Rectal smooth muscle tissue (tissue), 1 donor: ENCODE data around the gene ADGRG6.

Experiments
- H3K27ac ChIP-seq: one replicate; pipeline ENCODE4 v1.7.0; 2013; ENCODE audit warnings: low read depth, low read length, inconsistent platforms
- H3K27me3 ChIP-seq: one replicate; pipeline ENCODE4 v1.7.0; 2013; ENCODE audit warnings: low read length; ENCODE audit not compliant: control insufficient read depth, insufficient read depth
- H3K36me3 ChIP-seq: one replicate; pipeline ENCODE4 v1.7.0; 2013; ENCODE audit warnings: low read length; ENCODE audit not compliant: control insufficient read depth, insufficient read depth
- H3K4me1 ChIP-seq: one replicate; pipeline ENCODE4 v1.7.0; 2013; ENCODE audit warnings: low read length; ENCODE audit not compliant: control insufficient read depth, insufficient read depth
- H3K4me3 ChIP-seq: one replicate; pipeline ENCODE4 v1.7.0; 2013; ENCODE audit warnings: low read length
- H3K9ac ChIP-seq: one replicate; pipeline ENCODE4 v1.7.0; 2013; ENCODE audit warnings: low read length

Gene ADGRG6

DNA sequence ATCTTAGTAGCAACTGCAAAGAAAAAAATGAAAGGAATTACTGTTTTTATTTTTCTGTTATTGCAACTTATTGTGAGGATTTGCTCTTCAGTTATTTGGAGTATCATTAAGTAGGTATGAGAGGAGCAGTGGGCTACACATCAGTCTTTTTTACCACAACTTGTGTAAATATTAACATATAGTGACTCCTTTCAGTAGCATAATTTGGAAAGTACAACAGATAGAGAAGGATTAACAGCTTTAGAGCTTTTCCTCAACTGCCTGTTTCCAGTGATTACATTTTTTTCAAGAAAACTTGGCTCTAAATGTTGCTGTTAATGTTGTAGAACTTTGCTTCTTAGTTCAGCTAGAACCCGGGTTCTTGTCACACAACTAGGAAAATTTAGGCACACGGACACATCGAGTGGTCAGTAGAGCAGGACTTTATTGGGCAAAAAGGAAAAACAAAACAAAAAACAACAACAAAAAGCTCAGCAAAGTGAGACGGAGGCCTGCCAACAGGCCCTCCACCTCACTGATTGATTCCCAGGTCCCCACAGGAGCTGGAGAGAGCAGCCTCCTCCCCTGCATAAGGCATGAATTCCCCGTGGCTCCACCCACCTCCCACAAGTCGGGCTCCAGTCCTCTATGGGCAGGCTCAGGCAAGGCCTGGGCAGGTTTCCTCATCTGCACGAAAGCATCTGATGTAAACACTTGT lies 75.1 kb downstream of the ADGRG6 start:
- no peak overlapping the region for H3K27ac ChIP-seq
- no peak overlapping the region for H3K4me3 ChIP-seq
- H3K4me1 ChIP-seq, result no peaks in the 10 kb centered on the region
- no peak overlapping the region for H3K9ac ChIP-seq
- H3K27me3 ChIP-seq, result no peaks in the 10 kb centered on the region
- H3K36me3 ChIP-seq, result no peaks in the 10 kb centered on the region

DNA sequence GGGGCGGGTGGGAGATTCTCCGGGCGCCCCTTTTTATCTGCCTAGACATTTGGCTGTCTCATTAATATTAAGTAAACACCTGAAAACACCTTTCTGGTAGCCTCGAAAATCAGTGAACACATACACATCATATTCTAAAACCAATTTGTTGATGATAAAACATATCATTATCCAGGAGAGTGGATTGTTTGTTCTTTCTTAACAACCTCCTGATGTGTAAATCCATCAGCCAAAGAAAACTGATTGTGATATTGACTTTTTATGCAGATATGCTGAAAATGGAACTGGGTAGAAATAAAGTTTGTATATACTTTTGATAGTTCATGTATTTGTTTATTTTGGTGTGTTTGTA lies 75.7 kb downstream of the ADGRG6 start:
- H3K36me3 ChIP-seq, result no peaks in the 10 kb centered on the region
- no peak overlapping the region for H3K4me3 ChIP-seq
- no peaks in the 10 kb centered on the region for H3K27me3 ChIP-seq
- H3K27ac ChIP-seq, result no peak overlapping the region
- H3K4me1 ChIP-seq, result no peaks in the 10 kb centered on the region
- H3K9ac ChIP-seq, result no peak overlapping the region

DNA sequence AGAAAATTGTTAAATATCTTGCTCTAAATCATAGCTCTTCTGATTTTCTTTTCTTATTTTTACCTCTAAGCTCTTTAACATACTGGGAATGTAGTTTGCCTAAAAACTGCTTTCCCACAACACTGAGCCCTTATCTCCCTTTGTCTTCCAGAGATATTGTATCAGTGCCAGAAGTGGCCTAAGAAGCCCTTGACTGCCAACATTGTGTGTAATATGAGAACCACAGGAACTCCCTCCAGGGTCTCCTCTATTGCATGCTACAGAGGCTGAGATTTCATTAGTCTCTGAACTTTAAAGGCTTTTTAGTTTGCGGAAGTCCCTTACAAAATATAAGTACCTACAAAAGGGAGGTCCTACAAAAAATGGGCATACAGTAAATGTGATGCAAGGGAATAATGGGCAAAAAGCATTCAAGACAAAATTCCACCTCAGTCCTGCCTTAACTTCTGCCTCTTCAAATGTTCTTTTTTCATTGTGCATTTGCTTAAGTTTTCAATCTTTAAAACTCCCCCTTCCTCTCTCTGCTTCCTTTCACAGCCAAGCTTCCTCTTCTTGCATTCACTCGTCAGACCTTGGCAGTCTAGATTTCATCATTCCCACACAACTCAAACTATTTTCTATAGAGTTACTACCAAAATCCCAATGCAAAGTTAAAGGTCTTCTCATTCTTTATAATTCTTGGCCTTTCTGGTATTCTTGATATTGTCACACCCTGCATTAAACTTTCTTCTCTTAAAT lies 76.5 kb downstream of the ADGRG6 start:
- Histone ChIP-seq H3K27me3 (no peaks in the 10 kb centered on the region), H3K4me1 (no peaks in the 10 kb centered on the region), H3K27ac (no peak overlapping the region), H3K36me3 (no peaks in the 10 kb centered on the region), H3K4me3 (no peak overlapping the region), H3K9ac (no peak overlapping the region)

DNA sequence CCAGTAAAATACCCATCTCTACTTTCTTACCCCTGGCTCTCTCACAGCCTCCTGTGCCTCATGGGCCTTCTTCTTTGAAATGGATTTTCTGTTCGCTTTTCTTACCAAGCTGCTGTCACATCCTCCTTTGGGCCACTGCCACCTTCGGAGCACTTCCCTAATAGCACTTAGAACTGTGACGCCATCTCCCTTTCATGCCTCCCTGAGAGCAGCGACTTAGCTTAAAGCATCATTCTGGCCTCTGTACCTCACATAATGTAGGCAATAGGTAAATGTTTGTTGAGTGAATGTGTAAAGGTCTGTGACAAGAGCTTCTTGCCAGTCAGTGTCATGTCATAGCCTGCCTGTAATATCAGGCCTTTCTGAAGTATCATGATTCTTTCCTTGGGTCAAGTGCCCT lies 78.8 kb downstream of the ADGRG6 start:
- H3K4me1 ChIP-seq, result no peaks in the 10 kb centered on the region
- H3K36me3 ChIP-seq, result no peaks in the 10 kb centered on the region
- H3K9ac ChIP-seq, result no peak overlapping the region
- no peak overlapping the region for H3K4me3 ChIP-seq
- H3K27me3 ChIP-seq, result no peaks in the 10 kb centered on the region
- H3K27ac ChIP-seq, result no peak overlapping the region

DNA sequence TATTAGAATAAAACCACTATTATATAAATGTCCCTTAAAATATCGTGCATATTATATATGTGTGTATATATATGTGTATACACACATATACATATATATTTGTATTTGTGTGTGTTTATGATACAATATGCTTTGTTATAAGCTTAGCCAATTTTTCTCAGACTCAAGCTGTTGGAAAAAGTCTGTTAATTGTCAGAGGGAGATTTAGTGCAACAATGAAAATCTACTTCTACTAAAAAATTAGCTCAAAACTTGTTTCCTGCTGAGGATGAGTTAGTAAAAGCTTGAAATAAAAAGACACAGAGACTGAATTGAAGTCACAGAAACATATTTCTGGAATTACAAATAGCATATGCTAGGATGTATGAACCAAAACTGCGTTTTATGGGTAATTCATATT lies 79.4 kb downstream of the ADGRG6 start:
- H3K4me1 ChIP-seq, result no peaks in the 10 kb centered on the region
- no peak overlapping the region for H3K9ac ChIP-seq
- no peak overlapping the region for H3K4me3 ChIP-seq
- no peak overlapping the region for H3K27ac ChIP-seq
- H3K27me3 ChIP-seq, result no peaks in the 10 kb centered on the region
- H3K36me3 ChIP-seq, result no peaks in the 10 kb centered on the region

DNA sequence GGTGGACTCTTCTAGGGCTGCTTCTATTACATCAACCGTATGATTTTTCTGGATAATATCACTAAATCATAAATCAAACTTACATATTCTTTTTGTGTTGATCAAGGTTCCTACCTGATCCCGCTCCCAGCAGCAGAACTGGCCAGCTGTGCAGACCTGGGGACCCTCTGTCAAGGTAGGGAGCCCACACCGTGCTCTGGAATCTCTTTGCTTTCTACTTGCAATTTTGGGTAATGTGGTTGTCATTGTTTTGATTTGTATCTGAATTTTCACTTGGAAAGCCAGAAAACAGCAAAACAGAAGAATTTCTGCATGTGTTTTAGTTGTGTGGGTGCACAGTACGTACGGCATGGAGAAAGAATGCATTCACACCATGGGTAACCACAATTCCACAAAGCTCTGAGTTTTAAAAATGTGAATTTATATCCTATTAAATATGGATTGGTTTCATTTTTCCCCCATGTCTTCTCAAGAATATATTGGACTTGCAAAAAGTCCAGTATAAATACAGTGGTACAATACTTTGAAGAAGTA lies 80.1 kb downstream of the ADGRG6 start:
- no peak overlapping the region for H3K4me3 ChIP-seq
- H3K27me3 ChIP-seq, result no peaks in the 10 kb centered on the region
- no peaks in the 10 kb centered on the region for H3K36me3 ChIP-seq
- H3K4me1 ChIP-seq, result no peaks in the 10 kb centered on the region
- no peak overlapping the region for H3K27ac ChIP-seq
- H3K9ac ChIP-seq, result no peak overlapping the region

DNA sequence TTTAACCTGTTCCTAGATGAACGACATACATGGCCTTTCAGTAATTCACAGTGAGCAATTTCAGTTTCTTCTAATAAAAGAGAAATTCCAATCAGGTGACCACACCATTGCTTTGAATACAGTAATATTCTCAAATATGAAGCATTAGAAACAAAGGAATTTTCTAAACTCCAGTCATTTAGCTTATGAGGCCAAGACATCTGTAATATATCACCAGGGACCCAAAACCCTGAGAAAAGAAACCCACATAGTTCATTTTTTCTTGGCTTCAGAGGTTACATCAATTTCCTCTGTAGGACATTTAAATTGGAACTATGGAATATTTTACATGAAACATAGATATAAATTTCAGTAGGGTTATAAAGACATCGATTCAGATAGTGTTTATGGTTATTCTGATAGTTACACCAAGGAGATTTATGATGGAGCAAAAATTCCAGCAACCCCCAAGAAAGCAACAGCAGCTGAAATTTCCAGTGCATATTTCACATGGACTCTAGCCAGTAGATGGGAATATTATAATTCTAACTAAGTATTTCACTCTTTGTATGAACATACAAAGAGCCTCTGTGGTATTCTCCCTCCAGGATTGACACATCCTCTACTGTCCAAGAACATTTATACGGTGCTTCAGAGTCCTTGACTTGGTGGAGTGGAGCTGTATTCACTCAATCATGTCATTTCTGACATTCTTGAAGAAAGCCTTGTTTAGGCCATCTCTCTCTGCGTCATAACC lies 82.9 kb downstream of the ADGRG6 start:
- H3K9ac ChIP-seq, result no peak overlapping the region
- no peak overlapping the region for H3K27ac ChIP-seq
- no peaks in the 10 kb centered on the region for H3K27me3 ChIP-seq
- H3K36me3 ChIP-seq, result no peaks in the 10 kb centered on the region
- no peaks in the 10 kb centered on the region for H3K4me1 ChIP-seq
- no peak overlapping the region for H3K4me3 ChIP-seq

DNA sequence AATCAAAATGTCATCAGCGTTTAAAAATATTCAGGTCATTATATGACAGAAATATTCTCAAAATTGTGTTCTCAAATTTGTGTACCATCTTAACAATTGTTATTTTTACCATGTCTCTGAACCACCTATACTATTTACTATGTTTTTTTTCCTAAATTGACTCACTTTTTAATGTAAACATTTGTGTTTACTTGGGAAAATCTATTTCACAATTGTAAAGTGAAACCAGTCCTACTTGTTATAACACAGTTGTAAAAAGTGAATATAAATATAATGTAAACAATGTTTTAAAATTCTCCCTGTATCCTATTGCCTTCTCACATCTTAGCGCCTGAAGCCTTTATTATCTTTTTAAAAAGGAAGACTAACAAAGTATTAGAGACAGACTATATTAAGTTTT lies 83.5 kb downstream of the ADGRG6 start:
- no peak overlapping the region for H3K4me3 ChIP-seq
- no peaks in the 10 kb centered on the region for H3K36me3 ChIP-seq
- H3K4me1 ChIP-seq, result no peaks in the 10 kb centered on the region
- H3K9ac ChIP-seq, result no peak overlapping the region
- H3K27ac ChIP-seq, result no peak overlapping the region
- no peaks in the 10 kb centered on the region for H3K27me3 ChIP-seq

DNA sequence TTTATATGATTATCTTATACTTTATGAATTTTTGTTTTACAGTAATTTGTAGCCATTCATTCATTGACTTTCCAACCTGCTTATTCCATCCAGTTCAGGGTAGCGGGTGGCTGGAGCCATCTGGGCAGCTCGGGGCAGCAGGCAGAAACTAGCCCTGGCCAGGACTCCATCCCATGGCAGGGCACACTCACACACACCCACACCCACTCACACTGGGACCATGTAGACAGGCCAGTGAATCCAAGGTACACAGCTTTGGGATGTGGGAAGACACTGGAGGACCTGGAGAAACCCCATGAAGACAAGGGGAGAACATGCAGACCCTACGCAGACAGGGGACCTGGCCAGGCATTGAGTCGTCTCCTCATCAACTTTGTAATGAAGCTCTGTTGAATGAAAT lies 84.8 kb downstream of the ADGRG6 start:
- H3K27ac ChIP-seq, result no peak overlapping the region
- H3K4me1 ChIP-seq, result no peaks in the 10 kb centered on the region
- no peak overlapping the region for H3K4me3 ChIP-seq

DNA sequence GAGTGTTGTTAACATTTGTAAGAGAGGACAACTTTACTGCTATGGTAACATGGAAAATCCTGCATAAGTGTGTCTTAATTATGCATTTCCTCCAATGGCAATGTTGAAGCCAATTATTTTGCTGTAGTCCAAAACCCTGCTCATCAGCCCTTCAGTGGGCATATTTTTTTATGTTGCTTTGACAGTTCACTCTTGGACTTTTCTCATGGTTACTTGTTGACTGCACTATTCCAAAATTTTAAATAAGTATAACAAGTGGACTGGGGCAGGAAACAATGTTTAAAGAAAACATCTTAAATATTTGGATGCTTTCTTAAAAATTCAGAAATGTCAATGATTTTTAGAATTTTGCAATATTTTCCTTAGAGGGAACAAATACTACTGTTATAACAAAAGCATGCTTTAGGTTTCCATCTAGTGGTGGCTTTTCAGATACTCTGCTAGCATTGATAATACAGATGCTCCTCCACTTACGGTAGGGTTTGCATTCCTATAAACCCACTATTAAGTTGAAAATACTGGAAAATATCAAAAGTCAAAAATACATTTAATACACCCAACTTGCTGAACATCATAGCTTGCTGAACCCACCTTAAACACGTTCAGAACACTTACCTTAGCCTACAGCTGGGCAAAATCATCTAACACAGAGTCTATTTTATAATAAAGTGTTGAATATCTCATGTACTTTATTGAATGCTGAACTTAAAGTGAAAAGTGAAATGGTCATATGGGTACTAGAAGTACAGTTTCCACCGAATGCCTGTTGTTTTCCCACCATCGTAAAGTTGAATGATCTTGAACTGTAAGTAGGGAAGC lies 86.4 kb downstream of the ADGRG6 start:
- no peak overlapping the region for H3K4me3 ChIP-seq
- H3K27me3 ChIP-seq, result no peaks in the 10 kb centered on the region
- H3K27ac ChIP-seq, result no peak overlapping the region
- no peaks in the 10 kb centered on the region for H3K4me1 ChIP-seq
- no peak overlapping the region for H3K9ac ChIP-seq
- no peaks in the 10 kb centered on the region for H3K36me3 ChIP-seq

More for the DNA sequence above, 84.8 kb downstream of the ADGRG6 start:
- Histone ChIP-seq H3K9ac (no peak overlapping the region), H3K27me3 (no peaks in the 10 kb centered on the region), H3K36me3 (no peaks in the 10 kb centered on the region)

DNA sequence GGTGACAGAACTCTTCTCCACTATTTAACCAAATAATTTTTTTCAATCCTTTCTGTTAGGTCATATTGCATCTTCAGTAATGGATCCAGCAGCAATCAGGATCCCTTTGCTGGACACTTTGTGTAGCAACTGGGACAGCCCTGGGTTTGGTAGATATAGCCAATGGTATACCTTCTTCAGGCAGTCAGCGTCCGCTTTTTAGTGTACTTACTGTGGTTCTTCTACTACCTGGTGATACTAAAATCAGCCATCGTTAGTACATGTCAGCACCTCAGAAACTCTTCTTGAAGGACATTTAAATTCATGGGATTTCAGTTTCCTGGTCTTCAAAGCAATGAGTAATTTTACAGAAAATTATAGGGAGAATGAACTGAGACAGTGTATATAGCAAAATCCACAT lies 93.5 kb downstream of the ADGRG6 start:
- Histone ChIP-seq H3K9ac (no peak overlapping the region), H3K27ac (no peak overlapping the region), H3K36me3 (no peaks in the 10 kb centered on the region), H3K27me3 (no peaks in the 10 kb centered on the region), H3K4me1 (no peaks in the 10 kb centered on the region), H3K4me3 (no peak overlapping the region)

DNA sequence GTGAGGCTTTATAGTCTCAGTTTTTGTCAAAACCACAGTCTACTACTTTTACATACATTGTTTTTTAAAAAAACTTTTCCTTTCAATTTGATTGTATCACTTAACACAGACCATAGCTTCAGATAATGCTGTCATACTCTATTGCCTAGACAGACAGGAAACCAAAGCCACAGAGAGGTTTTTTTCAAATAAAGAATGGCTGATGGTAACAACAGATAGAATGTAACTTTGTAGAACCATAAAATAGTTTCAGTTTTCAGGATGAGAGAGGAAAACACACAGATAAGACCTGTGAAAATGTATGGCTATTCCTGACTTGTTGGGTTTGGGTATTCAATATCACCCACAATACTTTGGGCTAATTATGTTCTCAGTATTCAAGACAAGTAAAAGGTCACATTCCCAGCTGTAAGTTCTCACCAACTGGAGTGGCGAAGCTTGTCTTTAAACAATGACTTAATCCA lies 94.0 kb downstream of the ADGRG6 start:
- H3K9ac ChIP-seq, result no peak overlapping the region
- no peaks in the 10 kb centered on the region for H3K27me3 ChIP-seq
- H3K4me3 ChIP-seq, result no peak overlapping the region
- no peaks in the 10 kb centered on the region for H3K4me1 ChIP-seq
- H3K36me3 ChIP-seq, result no peaks in the 10 kb centered on the region
- H3K27ac ChIP-seq, result no peak overlapping the region
